HG03066 (cell line): ENCODE data around the gene ITGAD.
A peak's percentile ranks its signal among the peaks of the same experiment; 100 is the strongest.

Experiments used
- ATAC-seq: cut with Tn5 transposase; IDR thresholded peaks from one replicate; pipeline ENCODE4 v1.9.1; 2021; ENCODE audit warnings: low read depth; ENCODE audit not compliant: unreplicated experiment

ITGAD gene

GRCh38 chr16:31364421-31364820, 28.7 kb upstream of the ITGAD start:
- ATAC-seq: no peak

- ATAC-seq: peak; percentile 88
Measured at GRCh38 chr16:31365131-31365865, 27.8 kb upstream of the ITGAD start.

GRCh38 chr16:31367853-31368252, 25.3 kb upstream of the ITGAD start:
- ATAC-seq: no peak

- ATAC-seq: no peak
Measured at GRCh38 chr16:31371008-31371407, 22.1 kb upstream of the ITGAD start.

GRCh38 chr16:31371619-31372484, 21.3 kb upstream of the ITGAD start:
- ATAC-seq: no peak

GRCh38 chr16:31373235-31373634, 19.9 kb upstream of the ITGAD start:
- ATAC-seq: no peak

- ATAC-seq: no peak
Measured at GRCh38 chr16:31375231-31375630, 17.9 kb upstream of the ITGAD start.

GRCh38 chr16:31376705-31377104, 16.4 kb upstream of the ITGAD start:
- no peak for ATAC-seq

- no peak for ATAC-seq
Measured at GRCh38 chr16:31377210-31377903, 15.8 kb upstream of the ITGAD start.

GRCh38 chr16:31380201-31380600, 12.9 kb upstream of the ITGAD start:
- ATAC-seq: no peak

- no peak for ATAC-seq
Measured at GRCh38 chr16:31382485-31383161, 10.5 kb upstream of the ITGAD start.

GRCh38 chr16:31385680-31386079, 7.5 kb upstream of the ITGAD start:
- ATAC-seq: no peak

GRCh38 chr16:31386157-31386984, 6.8 kb upstream of the ITGAD start:
- no peak for ATAC-seq

GRCh38 chr16:31388535-31388934, 4.6 kb upstream of the ITGAD start:
- ATAC-seq: no peak

- ATAC-seq: no peak
Measured at GRCh38 chr16:31390504-31391041, 2.6 kb upstream of the ITGAD start.

- ATAC-seq: no peak
Measured at GRCh38 chr16:31395647-31396046, 2.5 kb downstream of the ITGAD start.

- no peak for ATAC-seq
Measured at GRCh38 chr16:31397096-31397660, 4.0 kb downstream of the ITGAD start.

GRCh38 chr16:31397701-31398100, 4.6 kb downstream of the ITGAD start:
- ATAC-seq: no peak

- ATAC-seq: no peak
Measured at GRCh38 chr16:31400191-31400590, 7.1 kb downstream of the ITGAD start.
